Neutrophil (primary cell): ENCODE data around the gene DDX5.
"Not testable (repeated sequence)": the region's sequence is repeated elsewhere in the genome, so short reads cannot be mapped to it uniquely, and the experiment has no call there.

ENCODE experiments used
- H3K27ac ChIP-seq: fragments of 200-600 bp; sonication (generic); 2 replicates; pipeline ENCODE4 v1.5.1; 2016; ENCODE audit warnings: mild to moderate bottlenecking, moderate library complexity
- H3K27me3 ChIP-seq: fragments of 200-600 bp; sonication (generic); 2 replicates; pipeline ENCODE4 v1.6.0; 2016; ENCODE audit warnings: mild to moderate bottlenecking
- H3K36me3 ChIP-seq: fragments of 200-600 bp; sonication (generic); 2 replicates; pipeline ENCODE4 v1.5.1; 2017
- H3K4me1 ChIP-seq, 2 experiments: fragments of 200-600 bp in 1 of 2; sonication (generic) in 1 of 2; 1 replicate in 1 of 2; 2 replicates in 1 of 2; pipeline versions ENCODE4 v1.5.1 to v1.6.1; 2013 to 2016; ENCODE audit warnings: low read depth in 1 of 2, low read length in 1 of 2, mild to moderate bottlenecking in 1 of 2, moderate library complexity in 1 of 2; ENCODE audit not compliant: control insufficient read depth in 1 of 2, insufficient read depth in 1 of 2
- H3K4me3 ChIP-seq, 2 experiments: fragments of 200-600 bp in 1 of 2; sonication (generic) in 1 of 2; 1 replicate in 1 of 2; 2 replicates in 1 of 2; pipeline ENCODE4 v1.5.1; 2013 to 2016; ENCODE audit warnings: low read depth in 1 of 2, low read length in 1 of 2, mild to moderate bottlenecking in 1 of 2, moderate library complexity in 1 of 2
- H3K9me3 ChIP-seq: fragments of 200-600 bp; sonication (generic); 2 replicates; pipeline ENCODE4 v1.5.1; 2016
- TF ChIP-seq, protein P1 (sequence below): fragments of 200-600 bp; sonication (generic); IDR thresholded peaks from 2 replicates; pipeline ENCODE4 v1.5.1; 2016; ENCODE audit warnings: antibody characterized with exemption

The DDX5 gene

GRCh38 chr17:64472564-64472963, 33.5 kb downstream of the DDX5 start:
- Histone ChIP-seq H3K27ac (no peak overlapping the region), H3K9me3 (no peaks in the 10 kb centered on the region), H3K4me1 (peaks cover 6 to 11% of the 10 kb centered on the region in 2 experiments), H3K36me3 (peaks cover 56% of the 10 kb centered on the region), H3K27me3 (no peaks in the 10 kb centered on the region), H3K4me3 (no peak overlapping the region)
- TF ChIP-seq, protein P1, sequence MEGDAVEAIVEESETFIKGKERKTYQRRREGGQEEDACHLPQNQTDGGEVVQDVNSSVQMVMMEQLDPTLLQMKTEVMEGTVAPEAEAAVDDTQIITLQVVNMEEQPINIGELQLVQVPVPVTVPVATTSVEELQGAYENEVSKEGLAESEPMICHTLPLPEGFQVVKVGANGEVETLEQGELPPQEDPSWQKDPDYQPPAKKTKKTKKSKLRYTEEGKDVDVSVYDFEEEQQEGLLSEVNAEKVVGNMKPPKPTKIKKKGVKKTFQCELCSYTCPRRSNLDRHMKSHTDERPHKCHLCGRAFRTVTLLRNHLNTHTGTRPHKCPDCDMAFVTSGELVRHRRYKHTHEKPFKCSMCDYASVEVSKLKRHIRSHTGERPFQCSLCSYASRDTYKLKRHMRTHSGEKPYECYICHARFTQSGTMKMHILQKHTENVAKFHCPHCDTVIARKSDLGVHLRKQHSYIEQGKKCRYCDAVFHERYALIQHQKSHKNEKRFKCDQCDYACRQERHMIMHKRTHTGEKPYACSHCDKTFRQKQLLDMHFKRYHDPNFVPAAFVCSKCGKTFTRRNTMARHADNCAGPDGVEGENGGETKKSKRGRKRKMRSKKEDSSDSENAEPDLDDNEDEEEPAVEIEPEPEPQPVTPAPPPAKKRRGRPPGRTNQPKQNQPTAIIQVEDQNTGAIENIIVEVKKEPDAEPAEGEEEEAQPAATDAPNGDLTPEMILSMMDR, result no peak

- H3K27me3 ChIP-seq, result no peaks in the 10 kb centered on the region
- peaks cover 67% of the 10 kb centered on the region for H3K36me3 ChIP-seq
- no peak overlapping the region for H3K27ac ChIP-seq
- H3K4me3 ChIP-seq, result no peak overlapping the region
- H3K9me3 ChIP-seq, result no peaks in the 10 kb centered on the region
- TF ChIP-seq, protein P1, result no peak
- H3K4me1 ChIP-seq, result peaks cover 6 to 11% of the 10 kb centered on the region in 2 experiments
Observed at GRCh38 chr17:64471440-64471839, 34.6 kb downstream of the DDX5 start.

- peaks cover 3 to 4% of the 10 kb centered on the region in 2 experiments for H3K4me1 ChIP-seq
- no peaks in the 10 kb centered on the region for H3K27me3 ChIP-seq
- no peak overlapping the region for H3K4me3 ChIP-seq
- TF ChIP-seq, protein P1, result no peak
- peaks cover 75% of the 10 kb centered on the region for H3K36me3 ChIP-seq
- H3K9me3 ChIP-seq, result no peaks in the 10 kb centered on the region
- H3K27ac ChIP-seq, result no peak overlapping the region
Observed at GRCh38 chr17:64470625-64471024, 35.5 kb downstream of the DDX5 start.

DNA sequence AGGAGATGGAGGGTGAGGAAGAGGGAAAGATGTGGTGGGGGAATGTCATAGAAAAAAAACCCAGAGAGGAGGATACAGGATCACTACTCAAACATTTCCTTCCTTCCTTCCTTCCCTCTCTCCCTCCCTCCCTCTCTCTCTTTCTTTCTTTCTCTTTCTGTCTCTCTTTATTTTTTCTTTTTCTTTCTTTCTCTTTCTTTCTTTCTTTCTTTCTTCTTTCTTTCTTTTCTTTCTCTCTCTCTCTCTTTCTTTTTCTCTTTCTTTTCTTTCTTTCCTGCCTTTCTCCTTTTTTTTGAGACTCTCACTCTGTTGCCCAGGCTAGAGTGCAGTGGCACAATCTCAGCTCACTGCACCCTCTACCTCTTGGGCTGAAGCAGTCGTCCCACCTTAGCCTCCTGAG, 39.3 kb downstream of the DDX5 start:
- peaks cover 82% of the 10 kb centered on the region for H3K36me3 ChIP-seq
- not testable (repeated sequence) for H3K27me3 ChIP-seq, H3K4me1 ChIP-seq, H3K9me3 ChIP-seq, H3K27ac ChIP-seq, H3K4me3 ChIP-seq

DNA sequence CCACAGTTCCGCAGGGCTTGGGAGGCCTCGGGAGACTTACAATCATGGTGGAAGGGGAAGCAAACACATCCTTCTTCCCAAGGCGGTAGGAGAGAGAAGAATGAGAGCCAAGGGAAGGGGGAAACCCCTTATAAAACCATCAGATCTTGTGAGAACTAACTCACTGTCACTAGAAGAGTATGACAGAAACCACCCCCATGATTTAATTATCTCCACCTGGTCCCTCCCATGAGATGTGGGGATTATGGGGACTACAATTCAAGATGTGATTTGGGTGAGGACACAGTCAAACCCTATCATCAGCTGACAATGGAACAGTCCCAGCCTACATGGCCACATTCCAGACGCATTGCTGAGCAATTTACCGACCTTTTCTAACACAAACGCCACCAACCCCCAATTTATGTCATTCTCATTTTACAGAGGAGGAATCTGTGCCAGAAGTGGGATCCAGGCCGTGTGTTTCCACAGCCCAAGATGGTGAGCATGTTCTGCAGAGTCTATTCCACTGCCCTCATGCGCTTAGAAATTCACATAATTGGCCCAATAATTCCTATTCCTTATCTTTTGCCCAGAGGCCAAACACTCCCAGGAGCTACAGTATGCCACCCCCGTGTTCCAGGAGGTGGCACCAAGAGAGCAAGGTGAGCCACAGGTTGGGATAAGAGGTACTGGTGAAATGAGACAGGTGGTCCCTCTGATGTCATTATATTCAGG, 39.9 kb downstream of the DDX5 start:
- Histone ChIP-seq H3K4me1 (no peaks in the 10 kb centered on the region), H3K27me3 (no peaks in the 10 kb centered on the region), H3K9me3 (no peaks in the 10 kb centered on the region), H3K4me3 (no peak overlapping the region), H3K36me3 (peaks cover 82% of the 10 kb centered on the region), H3K27ac (no peak overlapping the region)
- TF ChIP-seq, protein P1, result no peak

DNA sequence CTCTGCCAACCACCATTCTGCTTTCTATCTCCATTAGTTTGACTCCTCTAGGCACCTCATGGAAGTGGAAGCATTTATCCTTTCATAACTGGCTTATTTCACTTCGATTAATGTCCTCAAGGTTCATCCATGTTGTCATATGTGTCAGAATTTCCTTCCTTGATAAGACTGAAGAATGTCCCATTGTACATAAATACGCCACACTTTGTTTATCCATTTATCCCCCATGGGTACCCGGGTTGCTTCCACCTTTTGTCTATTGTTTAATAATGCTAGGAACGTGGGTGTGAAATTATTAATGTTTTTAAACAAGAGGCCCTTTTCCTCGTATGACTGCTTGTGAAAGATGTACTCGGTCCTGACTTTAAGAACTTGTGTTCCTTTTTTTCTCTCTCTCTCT, 44.3 kb downstream of the DDX5 start:
- no peaks in the 10 kb centered on the region for H3K9me3 ChIP-seq
- TF ChIP-seq, protein P1, result no peak
- peaks cover 70% of the 10 kb centered on the region for H3K36me3 ChIP-seq
- peaks cover 11 to 14% of the 10 kb centered on the region in 2 experiments for H3K4me1 ChIP-seq
- H3K27me3 ChIP-seq, result no peaks in the 10 kb centered on the region
- H3K4me3 ChIP-seq, result no peak overlapping the region
- H3K27ac ChIP-seq, result no peak overlapping the region
